D721Med (cell line): ENCODE results near the gene GRXCR1.

ENCODE experiments used
- DNase-seq: peaks from one replicate; pipeline ENCODE4 v3.0.0; 2011; ENCODE audit warnings: low spot score; ENCODE audit not compliant: insufficient read length
- FAIRE-seq: peaks from 2 replicates; lab custom pipeline; 2011; peaks lifted over from hg19 to GRCh38; lab: Jason Lieb, UNC
- CTCF ChIP-seq: IDR thresholded peaks from 2 replicates; pipeline ENCODE4 v1.5.1; 2012; ENCODE audit warnings: mild to moderate bottlenecking, control low read depth; ENCODE audit not compliant: insufficient read depth; ENCODE audit errors: missing control alignments

GRXCR1 gene

DNA sequence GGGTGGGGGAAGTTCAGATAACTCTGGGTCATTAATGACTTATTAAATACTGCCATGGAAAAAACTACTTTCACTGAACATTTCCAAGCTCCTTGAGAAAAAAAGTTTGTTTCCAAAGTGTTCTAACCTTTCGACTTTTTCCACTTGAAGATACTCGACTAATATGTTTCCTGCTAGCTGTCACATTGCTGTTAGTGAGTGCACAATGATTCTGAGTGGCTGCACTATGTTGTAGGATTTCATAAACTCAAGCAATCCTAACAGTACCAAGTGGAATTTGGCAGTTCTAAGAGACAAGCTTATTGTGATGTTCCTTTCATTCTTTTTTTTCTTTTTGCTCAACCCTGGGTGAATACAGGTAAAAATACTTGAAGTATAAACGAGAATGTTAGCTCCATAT is 33.4 kb downstream of the GRXCR1 start:
- TF ChIP-seq CTCF = no peak
- no peak for FAIRE-seq
- DNase-seq = no peak

DNA sequence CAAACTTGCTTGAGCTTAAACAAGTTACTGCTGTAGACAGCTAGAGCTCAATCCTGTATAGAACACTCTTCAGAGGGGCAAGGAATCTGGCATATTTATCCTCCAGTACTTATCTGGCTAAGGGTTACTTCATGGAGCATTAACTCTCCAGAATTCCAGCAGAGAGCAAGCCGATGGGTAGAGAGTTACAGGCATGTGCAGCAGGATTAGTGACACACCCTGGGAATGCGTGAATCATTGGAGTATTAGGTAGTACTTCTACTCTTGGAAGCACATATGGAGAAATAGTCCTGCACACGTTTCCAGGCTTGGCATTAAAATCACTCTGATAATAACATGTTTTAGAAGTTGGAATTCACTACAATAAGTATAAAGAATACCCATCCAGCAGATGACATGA is 35.4 kb downstream of the GRXCR1 start:
- DNase-seq (no peak), FAIRE-seq (no peak)
- no peak for TF ChIP-seq CTCF

GRCh38 chr4:42928582-42928981 is 36.1 kb downstream of the GRXCR1 start:
- DNase-seq (no peak), FAIRE-seq (no peak)
- TF ChIP-seq CTCF = no peak

DNA sequence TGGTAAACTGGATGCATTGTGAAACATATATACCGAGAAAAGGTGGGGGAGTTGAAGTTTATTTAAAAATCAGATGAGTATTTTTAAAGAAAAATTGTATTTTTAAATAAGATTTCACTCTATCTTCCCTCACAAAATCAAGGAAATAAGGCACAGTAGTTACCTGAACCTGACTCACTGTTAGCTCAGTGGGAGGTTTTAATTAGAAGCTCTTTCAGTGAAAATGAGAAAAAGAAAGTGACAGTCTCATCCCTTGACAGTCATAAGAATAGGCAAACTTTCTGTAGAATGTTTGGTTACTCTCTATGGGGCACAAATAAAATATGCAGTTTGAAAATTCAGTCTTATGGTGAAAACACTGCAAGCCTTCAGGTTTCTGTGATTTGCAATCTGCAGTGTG is 49.7 kb downstream of the GRXCR1 start:
- DNase-seq (no peak), FAIRE-seq (no peak)
- TF ChIP-seq CTCF = no peak

GRCh38 chr4:42945874-42946273 is 53.4 kb downstream of the GRXCR1 start:
- FAIRE-seq (no peak), DNase-seq (no peak)
- no peak for TF ChIP-seq CTCF

DNA sequence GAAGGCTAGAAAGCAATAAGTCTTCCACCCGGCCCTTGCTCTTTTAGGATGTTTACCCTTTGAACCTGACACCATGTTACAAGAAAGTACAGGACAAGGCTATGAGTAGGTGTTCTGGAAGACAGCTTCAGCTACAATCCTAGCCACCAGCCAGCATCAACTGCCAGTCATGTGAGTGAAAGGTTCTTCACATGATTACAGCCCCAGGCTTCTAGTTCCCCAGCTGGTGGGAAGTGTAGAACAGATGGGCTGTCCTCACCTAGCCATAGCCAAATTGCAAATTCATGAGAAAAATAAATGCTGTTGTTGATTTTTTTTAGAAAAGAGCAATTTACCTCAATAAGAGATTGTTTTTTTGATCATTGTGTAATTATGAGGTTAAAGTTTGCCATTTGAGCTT is 60.8 kb downstream of the GRXCR1 start:
- FAIRE-seq (no peak), DNase-seq (no peak)
- TF ChIP-seq CTCF = no peak

GRCh38 chr4:42954963-42955669 is 62.6 kb downstream of the GRXCR1 start:
- no peak for DNase-seq
- TF ChIP-seq CTCF = no peak
- no peak for FAIRE-seq
